Activated naive CD4-positive, alpha-beta T cell treated with anti-CD3 and anti-CD28 coated beads, Interleukin-2, amount 50 U/mL, for 24 hours (primary cell): Measurements from ENCODE around the gene AAGAB.
A peak's percentile ranks its signal among the peaks of the same experiment; 100 is the strongest.

Experiments
- H3K27ac Mint-ChIP-seq: one replicate; pipeline ENCODE4 v1.8.0; 2021; ENCODE audit warnings: mild to moderate bottlenecking, mixed read lengths
- H3K27me3 Mint-ChIP-seq: one replicate; pipeline ENCODE4 v1.8.0; 2021; ENCODE audit warnings: mixed read lengths
- H3K36me3 Mint-ChIP-seq: one replicate; pipeline ENCODE4 v1.8.0; 2021; ENCODE audit warnings: mixed read lengths
- H3K4me1 Mint-ChIP-seq: one replicate; pipeline ENCODE4 v1.8.0; 2021; ENCODE audit warnings: mixed read lengths
- H3K4me3 Mint-ChIP-seq: one replicate; pipeline ENCODE4 v1.8.0; 2021; ENCODE audit warnings: mild to moderate bottlenecking, mixed read lengths
- H3K9me3 Mint-ChIP-seq: one replicate; pipeline ENCODE4 v1.8.0; 2021; ENCODE audit warnings: mixed read lengths

Gene AAGAB

GRCh38 chr15:67177752-67178151, 76.7 kb downstream of the AAGAB start:
- no peaks in the 10 kb centered on the region for H3K9me3 Mint-ChIP-seq

GRCh38 chr15:67176195-67176971, 78.1 kb downstream of the AAGAB start:
- Mint-ChIP-seq H3K4me1 (peaks cover 51% of the 10 kb centered on the region), H3K4me3 (no peak overlapping the region), H3K27me3 (no peaks in the 10 kb centered on the region), H3K36me3 (peaks cover 17% of the 10 kb centered on the region), H3K9me3 (no peaks in the 10 kb centered on the region), H3K27ac (peak overlapping the region; percentile 72)

More at GRCh38 chr15:67177752-67178151, 76.7 kb downstream of the AAGAB start:
- Mint-ChIP-seq H3K36me3 (peaks cover 11% of the 10 kb centered on the region), H3K27me3 (no peaks in the 10 kb centered on the region), H3K4me1 (peaks cover 43% of the 10 kb centered on the region), H3K4me3 (no peak overlapping the region), H3K27ac (no peak overlapping the region)

GRCh38 chr15:67175643-67176071, 78.8 kb downstream of the AAGAB start:
- Mint-ChIP-seq H3K4me3 (no peak overlapping the region), H3K36me3 (peaks cover 20% of the 10 kb centered on the region), H3K27me3 (no peaks in the 10 kb centered on the region), H3K27ac (peak overlapping the region; percentile 72), H3K9me3 (no peaks in the 10 kb centered on the region), H3K4me1 (peaks cover 55% of the 10 kb centered on the region)

GRCh38 chr15:67174864-67175573, 79.4 kb downstream of the AAGAB start:
- peaks cover 20% of the 10 kb centered on the region for H3K36me3 Mint-ChIP-seq
- H3K27me3 Mint-ChIP-seq, result no peaks in the 10 kb centered on the region
- H3K9me3 Mint-ChIP-seq, result no peaks in the 10 kb centered on the region
- peak overlapping the region; percentile 65 for H3K4me3 Mint-ChIP-seq
- peaks cover 56% of the 10 kb centered on the region for H3K4me1 Mint-ChIP-seq
- peak overlapping the region; percentile 98 for H3K27ac Mint-ChIP-seq

GRCh38 chr15:67174446-67174845, 80.0 kb downstream of the AAGAB start:
- peak overlapping the region; percentile 65 for H3K4me3 Mint-ChIP-seq
- no peaks in the 10 kb centered on the region for H3K27me3 Mint-ChIP-seq
- no peaks in the 10 kb centered on the region for H3K9me3 Mint-ChIP-seq
- H3K36me3 Mint-ChIP-seq, result peaks cover 20% of the 10 kb centered on the region
- H3K27ac Mint-ChIP-seq, result peak overlapping the region; percentile 98
- H3K4me1 Mint-ChIP-seq, result peaks cover 59% of the 10 kb centered on the region

GRCh38 chr15:67173786-67174185, 80.7 kb downstream of the AAGAB start:
- H3K36me3 Mint-ChIP-seq, result peaks cover 19% of the 10 kb centered on the region
- H3K4me1 Mint-ChIP-seq, result peaks cover 59% of the 10 kb centered on the region
- H3K27ac Mint-ChIP-seq, result peak overlapping the region; percentile 57
- peak overlapping the region; percentile 6 for H3K4me3 Mint-ChIP-seq
- H3K9me3 Mint-ChIP-seq, result no peaks in the 10 kb centered on the region
- no peaks in the 10 kb centered on the region for H3K27me3 Mint-ChIP-seq

- Mint-ChIP-seq H3K9me3 (no peaks in the 10 kb centered on the region), H3K27ac (peak overlapping the region; percentile 68), H3K4me3 (no peak overlapping the region), H3K36me3 (peaks cover 18% of the 10 kb centered on the region), H3K4me1 (peaks cover 59% of the 10 kb centered on the region), H3K27me3 (no peaks in the 10 kb centered on the region)
Observed at GRCh38 chr15:67173005-67173404, 81.5 kb downstream of the AAGAB start.

GRCh38 chr15:67172172-67172571, 82.3 kb downstream of the AAGAB start:
- Mint-ChIP-seq H3K4me3 (no peak overlapping the region), H3K4me1 (peaks cover 59% of the 10 kb centered on the region), H3K9me3 (no peaks in the 10 kb centered on the region), H3K36me3 (peaks cover 18% of the 10 kb centered on the region), H3K27me3 (no peaks in the 10 kb centered on the region), H3K27ac (peak overlapping the region; percentile 83)

- H3K4me1 Mint-ChIP-seq, result peaks cover 53% of the 10 kb centered on the region
- H3K27me3 Mint-ChIP-seq, result no peaks in the 10 kb centered on the region
- no peak overlapping the region for H3K27ac Mint-ChIP-seq
- no peak overlapping the region for H3K4me3 Mint-ChIP-seq
- H3K9me3 Mint-ChIP-seq, result no peaks in the 10 kb centered on the region
- peaks cover 18% of the 10 kb centered on the region for H3K36me3 Mint-ChIP-seq
Observed at GRCh38 chr15:67171471-67171870, 83.0 kb downstream of the AAGAB start.

GRCh38 chr15:67170143-67170925, 84.1 kb downstream of the AAGAB start:
- H3K27me3 Mint-ChIP-seq, result no peaks in the 10 kb centered on the region
- H3K27ac Mint-ChIP-seq, result peak overlapping the region; percentile 26
- no peaks in the 10 kb centered on the region for H3K9me3 Mint-ChIP-seq
- H3K36me3 Mint-ChIP-seq, result peaks cover 20% of the 10 kb centered on the region
- H3K4me3 Mint-ChIP-seq, result no peak overlapping the region
- H3K4me1 Mint-ChIP-seq, result peaks cover 42% of the 10 kb centered on the region

GRCh38 chr15:67168694-67169093, 85.8 kb downstream of the AAGAB start:
- H3K36me3 Mint-ChIP-seq, result peaks cover 15% of the 10 kb centered on the region
- peaks cover 26% of the 10 kb centered on the region for H3K4me1 Mint-ChIP-seq
- no peaks in the 10 kb centered on the region for H3K9me3 Mint-ChIP-seq
- no peak overlapping the region for H3K4me3 Mint-ChIP-seq
- no peaks in the 10 kb centered on the region for H3K27me3 Mint-ChIP-seq
- no peak overlapping the region for H3K27ac Mint-ChIP-seq

GRCh38 chr15:67167091-67167490, 87.4 kb downstream of the AAGAB start:
- Mint-ChIP-seq H3K36me3 (peaks cover 6% of the 10 kb centered on the region), H3K9me3 (no peaks in the 10 kb centered on the region), H3K27ac (no peak overlapping the region), H3K27me3 (no peaks in the 10 kb centered on the region), H3K4me1 (peaks cover 11% of the 10 kb centered on the region), H3K4me3 (no peak overlapping the region)

GRCh38 chr15:67166280-67167009, 88.0 kb downstream of the AAGAB start:
- H3K9me3 Mint-ChIP-seq, result no peaks in the 10 kb centered on the region
- no peak overlapping the region for H3K4me3 Mint-ChIP-seq
- peak overlapping the region; percentile 30 for H3K27ac Mint-ChIP-seq
- no peaks in the 10 kb centered on the region for H3K27me3 Mint-ChIP-seq
- H3K4me1 Mint-ChIP-seq, result peaks cover 13% of the 10 kb centered on the region
- H3K36me3 Mint-ChIP-seq, result peaks cover 6% of the 10 kb centered on the region

- H3K4me3 Mint-ChIP-seq, result no peak overlapping the region
- peaks cover 2% of the 10 kb centered on the region for H3K36me3 Mint-ChIP-seq
- H3K27me3 Mint-ChIP-seq, result no peaks in the 10 kb centered on the region
- peaks cover 9% of the 10 kb centered on the region for H3K4me1 Mint-ChIP-seq
- peak overlapping the region; percentile 30 for H3K27ac Mint-ChIP-seq
- H3K9me3 Mint-ChIP-seq, result no peaks in the 10 kb centered on the region
Observed at GRCh38 chr15:67165254-67166253, 88.9 kb downstream of the AAGAB start.
